K562 (cell line): ENCODE data around the gene BEST1. TPM values are rescaled to one million over a fixed set of nuclear protein-coding genes. Genes with fewer than 3 reads are reported as not detected.
A peak's percentile ranks its signal among the peaks of the same experiment; 100 is the strongest.

Experiments used
- BACH1 ChIP-seq: fragments of 200-800 bp; sonication (Bioruptor generic); IDR thresholded peaks from 2 replicates; pipeline ENCODE4 v1.6.1; 2016; ENCODE audit warnings: missing genetic modification characterization, missing compliant biosample characterization
- CCAR2 ChIP-seq: fragments of 200-400 bp; formaldehyde crosslinking; IDR thresholded peaks from 2 replicates; pipeline ENCODE4 v1.6.1; 2017; ENCODE audit warnings: mild to moderate bottlenecking, low read depth, low read length
- DACH1 ChIP-seq: fragments of 450-650 bp; IDR thresholded peaks from 2 replicates; pipeline ENCODE4 v1.6.1; 2018; ENCODE audit not compliant: partially characterized antibody
- DPF2 ChIP-seq: fragments of 450-650 bp; IDR thresholded peaks from 2 replicates; pipeline ENCODE4 v1.6.1; 2016
- ELF2 ChIP-seq: fragments of 250-450 bp; sonication (Bioruptor Pico); IDR thresholded peaks from 2 replicates; pipeline ENCODE4 v1.5.0; 2021; ENCODE audit warnings: mild to moderate bottlenecking
- ETV5 ChIP-seq: sonication (generic); formaldehyde crosslinking; IDR thresholded peaks from 2 replicates; pipeline ENCODE4 v1.4.0; 2020; ENCODE audit warnings: low read depth, mild to moderate bottlenecking, missing genetic modification reagents
- HDAC8 ChIP-seq: fragments of 450-650 bp; IDR thresholded peaks from 2 replicates; pipeline ENCODE4 v1.6.1; 2016; ENCODE audit warnings: mild to moderate bottlenecking, missing genetic modification characterization, moderate library complexity, missing compliant biosample characterization
- HIVEP1 ChIP-seq: fragments of 250-450 bp; sonication (Bioruptor Pico); IDR thresholded peaks from 2 replicates; pipeline ENCODE4 v1.4.0; 2020; ENCODE audit warnings: mild to moderate bottlenecking
- ILF3 ChIP-seq: fragments of 450-650 bp; IDR thresholded peaks from 2 replicates; pipeline ENCODE4 v1.6.1; 2018; ENCODE audit warnings: antibody characterized with exemption, mild to moderate bottlenecking, moderate library complexity, borderline replicate concordance
- NBN ChIP-seq: fragments of 450-650 bp; IDR thresholded peaks from 2 replicates; pipeline ENCODE4 v1.6.1; 2016; ENCODE audit warnings: low read depth, mild to moderate bottlenecking
- NR1H2 ChIP-seq: sonication (generic); formaldehyde crosslinking; IDR thresholded peaks from 2 replicates; pipeline ENCODE4 v1.4.0; 2020; ENCODE audit warnings: mild to moderate bottlenecking, missing genetic modification reagents
- NR2C2 ChIP-seq, 2 experiments: fragments of 200-800 bp in 1 of 2; sonication (Bioruptor generic) in 1 of 2; sonication (generic) in 1 of 2; formaldehyde crosslinking in 1 of 2; IDR thresholded peaks; 2 replicates each; pipeline versions ENCODE4 v1.6.1 to v1.8.0; 2016 to 2022; ENCODE audit warnings: mild to moderate bottlenecking in 1 of 2, missing compliant biosample characterization in 1 of 2, missing genetic modification characterization in 1 of 2, missing genetic modification reagents in 1 of 2
- NUFIP1 ChIP-seq: fragments of 450-650 bp; IDR thresholded peaks from 2 replicates; pipeline ENCODE4 v1.6.1; 2018; ENCODE audit not compliant: partially characterized antibody
- PCBP2 ChIP-seq: fragments of 200-400 bp; formaldehyde crosslinking; IDR thresholded peaks from 2 replicates; pipeline ENCODE4 v1.6.1; 2018; ENCODE audit warnings: low read length, low read depth, mild to moderate bottlenecking, moderate library complexity; ENCODE audit not compliant: poor library complexity, severe bottlenecking
- PRPF4 ChIP-seq: fragments of 200-400 bp; formaldehyde crosslinking; IDR thresholded peaks from one replicate; pipeline ENCODE4 v1.6.1; 2017; ENCODE audit warnings: low read length, low read depth, mild to moderate bottlenecking; ENCODE audit not compliant: insufficient read depth, poor library complexity, severe bottlenecking
- PTBP1 ChIP-seq: fragments of 200-400 bp; formaldehyde crosslinking; IDR thresholded peaks from 2 replicates; pipeline ENCODE4 v1.6.1; 2017; ENCODE audit warnings: low read depth, low read length
- RBFOX2 ChIP-seq: fragments of 200-400 bp; formaldehyde crosslinking; IDR thresholded peaks from 2 replicates; pipeline ENCODE4 v1.6.1; 2017; ENCODE audit warnings: low read depth, mild to moderate bottlenecking, low read length, moderate library complexity
- SMARCB1 ChIP-seq: IDR thresholded peaks from 2 replicates; pipeline ENCODE4 v1.6.1; 2011; ENCODE audit warnings: improper control_type of control experiment, low read depth; ENCODE audit not compliant: insufficient read length
- TEAD1 ChIP-seq, 2 experiments: fragments of 450-650 bp in 1 of 2; sonication (generic) in 1 of 2; formaldehyde crosslinking; IDR thresholded peaks; 2 replicates each; pipeline versions ENCODE4 v1.4.0 to v1.8.0; 2020 to 2022; ENCODE audit warnings: mild to moderate bottlenecking in 2 of 2, missing genetic modification reagents in 1 of 2
- ZNF764 ChIP-seq: fragments of 250-450 bp; sonication (Bioruptor Pico); IDR thresholded peaks from 2 replicates; pipeline ENCODE4 v1.4.0; 2020; ENCODE audit warnings: low read depth, mild to moderate bottlenecking, moderate library complexity
- polyA plus RNA-seq, 8 experiments: library from polyadenylated mRNA; depleted of rRNA in 4 of 8; stranded (reverse) in 5 of 8; unstranded in 3 of 8; fragments of >200 nt; fragmentation: Nextera tagmentation in 2 of 8; fragmentation: Illumina TruSeq in 1 of 8; extraction: Ambion mirVana in 2 of 8; extraction: Trizol in 1 of 8; gene quantifications; 2 replicates each; pipeline versions ENCODE4 v1.2.1 to v1.2.3, GENCODE V29; 2011 to 2014; ENCODE audit warnings: inconsistent platforms in 1 of 8, missing spikeins in 1 of 8
- total RNA-seq, 7 experiments: library from RNA; depleted of rRNA in 6 of 7; stranded (reverse); fragments of >200 nt in 6 of 7; fragmentation: Illumina TruSeq in 2 of 7; extraction: Trizol in 2 of 7; gene quantifications; 2 replicates each; pipeline versions ENCODE4 v1.2.1 to v1.2.3, GENCODE V29; 2011 to 2021; ENCODE audit warnings: low replicate concordance in 1 of 7
- TF ChIP-seq, protein P1 (sequence below), 2 experiments: fragments of 450-650 bp; IDR thresholded peaks; 2 replicates each; pipeline ENCODE4 v1.6.1; 2016
- TF ChIP-seq, protein P2 (sequence below): sonication (generic); formaldehyde crosslinking; IDR thresholded peaks from 2 replicates; pipeline ENCODE4 v1.8.0; 2022; ENCODE audit warnings: missing genetic modification reagents, mild to moderate bottlenecking, moderate library complexity, borderline replicate concordance
- TF ChIP-seq, protein P3 (sequence below): fragments of 450-650 bp; formaldehyde crosslinking; IDR thresholded peaks from 2 replicates; pipeline ENCODE4 v1.4.0; 2022; ENCODE audit warnings: missing genetic modification characterization
- TF ChIP-seq, protein P4 (sequence below): fragments of 250-450 bp; sonication (Bioruptor Pico); IDR thresholded peaks from 2 replicates; pipeline ENCODE4 v1.8.0; 2022; ENCODE audit warnings: moderate library complexity, mild to moderate bottlenecking, inconsistent platforms

BEST1 gene
- total and polyA plus RNA-seq, 9 of the 15 experiments (the other 6 are each of a cell fraction or from before 2014, with no cell fraction given): 0.07 to 1.3 (median 0.40) TPM

DNA sequence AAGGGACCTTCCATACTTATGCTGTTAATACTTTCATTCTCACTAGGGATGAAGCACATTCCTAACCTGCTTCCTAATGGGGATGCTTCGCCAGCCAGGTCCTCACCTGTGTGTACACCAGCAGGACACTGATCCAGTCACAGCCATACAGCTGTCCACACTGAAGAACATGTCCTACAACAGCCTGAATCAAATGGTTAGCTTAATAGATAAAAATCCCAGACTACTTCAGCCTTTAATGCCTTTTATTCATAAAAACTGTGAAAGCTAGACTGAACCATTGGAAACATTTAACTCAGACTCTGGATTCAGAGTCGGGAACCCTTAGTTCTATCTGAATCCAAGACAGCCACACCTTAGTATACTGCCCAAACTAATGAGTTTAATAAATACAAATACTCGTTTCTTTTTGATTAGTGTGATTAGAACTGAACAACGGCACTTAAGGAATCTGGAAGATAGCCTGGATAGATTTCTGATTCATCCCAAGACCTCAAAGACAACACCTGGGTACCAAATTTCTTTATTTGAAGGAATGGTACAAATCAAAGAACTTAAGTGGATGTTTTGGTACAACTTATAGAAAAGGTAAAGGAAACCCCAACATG, 14.0 kb downstream of the BEST1 start (continued):
- no peak for TF ChIP-seq CCAR2
- TF ChIP-seq NUFIP1: no peak
- no peak for TF ChIP-seq NR2C2 (CRISPR knock-in tag; IDR thresholded peaks at IDR 0.05)
- TF ChIP-seq NR2C2 (tag; IDR thresholded peaks at IDR 0.05): 0 out of 2 replicates have a peak, but pooled peaks have one; percentile 11
- TF ChIP-seq ETV5 (CRISPR knock-in tag): no peak; the same call in 1 of the 2 replicates
- peak; percentile 52; the same call in 1 of the 2 replicates for TF ChIP-seq RBFOX2
- no peak for TF ChIP-seq PTBP1
- TF ChIP-seq, protein P1, sequence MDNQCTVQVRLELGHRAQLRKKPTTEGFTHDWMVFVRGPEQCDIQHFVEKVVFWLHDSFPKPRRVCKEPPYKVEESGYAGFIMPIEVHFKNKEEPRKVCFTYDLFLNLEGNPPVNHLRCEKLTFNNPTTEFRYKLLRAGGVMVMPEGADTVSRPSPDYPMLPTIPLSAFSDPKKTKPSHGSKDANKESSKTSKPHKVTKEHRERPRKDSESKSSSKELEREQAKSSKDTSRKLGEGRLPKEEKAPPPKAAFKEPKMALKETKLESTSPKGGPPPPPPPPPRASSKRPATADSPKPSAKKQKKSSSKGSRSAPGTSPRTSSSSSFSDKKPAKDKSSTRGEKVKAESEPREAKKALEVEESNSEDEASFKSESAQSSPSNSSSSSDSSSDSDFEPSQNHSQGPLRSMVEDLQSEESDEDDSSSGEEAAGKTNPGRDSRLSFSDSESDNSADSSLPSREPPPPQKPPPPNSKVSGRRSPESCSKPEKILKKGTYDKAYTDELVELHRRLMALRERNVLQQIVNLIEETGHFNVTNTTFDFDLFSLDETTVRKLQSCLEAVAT (IDR thresholded peaks at IDR 0.05): 0 out of 4 replicates have a peak, but pooled peaks of 1 of the 2 experiments have one; percentile 6
- TF ChIP-seq, protein P2, sequence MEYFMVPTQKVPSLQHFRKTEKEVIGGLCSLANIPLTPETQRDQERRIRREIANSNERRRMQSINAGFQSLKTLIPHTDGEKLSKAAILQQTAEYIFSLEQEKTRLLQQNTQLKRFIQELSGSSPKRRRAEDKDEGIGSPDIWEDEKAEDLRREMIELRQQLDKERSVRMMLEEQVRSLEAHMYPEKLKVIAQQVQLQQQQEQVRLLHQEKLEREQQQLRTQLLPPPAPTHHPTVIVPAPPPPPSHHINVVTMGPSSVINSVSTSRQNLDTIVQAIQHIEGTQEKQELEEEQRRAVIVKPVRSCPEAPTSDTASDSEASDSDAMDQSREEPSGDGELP (CRISPR knock-in tag): peak; percentile 4; the same call in 1 of the 2 replicates
- TF ChIP-seq NBN: 0 out of 2 replicates have a peak, but pooled peaks have one; percentile 1
- peak; percentile 89 for TF ChIP-seq ELF2
- TF ChIP-seq PCBP2: no peak
- peak; percentile 98 for TF ChIP-seq ILF3
- TF ChIP-seq, protein P3, sequence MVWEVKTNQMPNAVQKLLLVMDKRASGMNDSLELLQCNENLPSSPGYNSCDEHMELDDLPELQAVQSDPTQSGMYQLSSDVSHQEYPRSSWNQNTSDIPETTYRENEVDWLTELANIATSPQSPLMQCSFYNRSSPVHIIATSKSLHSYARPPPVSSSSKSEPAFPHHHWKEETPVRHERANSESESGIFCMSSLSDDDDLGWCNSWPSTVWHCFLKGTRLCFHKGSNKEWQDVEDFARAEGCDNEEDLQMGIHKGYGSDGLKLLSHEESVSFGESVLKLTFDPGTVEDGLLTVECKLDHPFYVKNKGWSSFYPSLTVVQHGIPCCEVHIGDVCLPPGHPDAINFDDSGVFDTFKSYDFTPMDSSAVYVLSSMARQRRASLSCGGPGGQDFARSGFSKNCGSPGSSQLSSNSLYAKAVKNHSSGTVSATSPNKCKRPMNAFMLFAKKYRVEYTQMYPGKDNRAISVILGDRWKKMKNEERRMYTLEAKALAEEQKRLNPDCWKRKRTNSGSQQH (CRISPR knock-in tag): no peak
- TF ChIP-seq DPF2: no peak
- no peak for TF ChIP-seq NR1H2 (CRISPR knock-in tag)
- TF ChIP-seq PRPF4: no peak
- TF ChIP-seq TEAD1 (CRISPR knock-in tag; IDR thresholded peaks at IDR 0.05): peak in 1 of 2 experiments; percentile 65; a peak in 2 of 4 replicates
- no peak for TF ChIP-seq HIVEP1 (CRISPR knock-in tag)
- TF ChIP-seq HDAC8 (tag): no peak
- peak; percentile 58; the same call in 1 of the 2 replicates for TF ChIP-seq BACH1
- TF ChIP-seq SMARCB1: no peak
- TF ChIP-seq ZNF764: no peak
- TF ChIP-seq DACH1: peak; percentile 3
- TF ChIP-seq, protein P4, sequence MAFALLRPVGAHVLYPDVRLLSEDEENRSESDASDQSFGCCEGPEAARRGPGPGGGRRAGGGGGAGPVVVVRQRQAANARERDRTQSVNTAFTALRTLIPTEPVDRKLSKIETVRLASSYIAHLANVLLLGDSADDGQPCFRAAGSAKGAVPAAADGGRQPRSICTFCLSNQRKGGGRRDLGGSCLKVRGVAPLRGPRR: peak; percentile 70; the same call in 1 of the 2 replicates
